ENCODE measurements around the gene SLC25A36. TPM values are rescaled to one million over a fixed set of nuclear protein-coding genes. Genes with fewer than 3 reads are reported as not detected.
A peak's percentile ranks its signal among the peaks of the same experiment; 100 is the strongest.
"Not testable (repeated sequence)": the region's sequence is repeated elsewhere in the genome, so short reads cannot be mapped to it uniquely, and the experiment has no call there.

Gene SLC25A36
- total RNA-seq, 3 donors from 2014 or later (not counting 1 experiment from before 2014, with no cell fraction given): 107 to 127 (median 126) TPM

DNA sequence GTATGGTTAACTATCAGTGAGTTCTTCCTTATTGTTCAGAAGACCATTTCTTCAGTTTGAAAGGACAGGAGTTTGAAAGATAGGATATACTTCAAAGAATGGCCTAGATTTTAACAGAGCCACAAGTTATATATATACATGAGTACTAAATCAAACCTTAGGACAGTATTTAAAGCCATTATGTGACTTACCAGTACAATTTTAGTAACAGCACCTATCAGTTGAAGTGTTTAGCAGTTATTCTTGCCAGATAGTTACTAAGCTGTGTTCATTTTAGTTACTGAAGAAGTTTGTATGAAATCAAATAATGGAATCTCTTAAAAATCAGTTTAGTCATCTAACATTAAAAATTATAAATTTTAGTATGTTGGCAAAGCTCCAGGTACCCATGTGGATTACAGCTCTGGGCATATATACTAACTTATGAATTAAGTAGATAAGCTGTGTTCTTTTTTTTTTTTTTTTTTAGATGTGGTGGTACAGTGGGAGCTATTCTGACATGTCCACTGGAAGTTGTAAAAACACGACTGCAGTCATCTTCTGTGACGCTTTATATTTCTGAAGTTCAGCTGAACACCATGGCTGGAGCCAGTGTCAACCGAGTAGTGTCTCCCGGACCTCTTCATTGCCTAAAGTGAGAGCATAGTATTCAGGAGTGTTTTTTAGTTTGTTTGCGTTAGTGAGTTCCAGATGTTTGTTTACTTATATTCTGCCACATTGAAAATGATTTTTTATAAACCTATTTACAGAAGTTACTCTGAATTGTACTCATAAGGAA, 14.6 kb downstream of the SLC25A36 start:
- Histone ChIP-seq H3K9me3 (ENCODE audit: control insufficient read depth, insufficient read depth, low read length) (no peaks in the 10 kb centered on the region), H3K27ac (ENCODE audit: low read length) (no peak overlapping the region), H3K4me3 (ENCODE audit: low read length) (no peak overlapping the region), H3K36me3 (ENCODE audit: control insufficient read depth, insufficient read depth, low read length) (peaks cover 22% of the 10 kb centered on the region), H3K4me1 (ENCODE audit: control insufficient read depth, insufficient read depth, low read length) (no peaks in the 10 kb centered on the region), H3K27me3 (ENCODE audit: control insufficient read depth, insufficient read depth, low read length) (no peaks in the 10 kb centered on the region)
- TF ChIP-seq, protein P1, sequence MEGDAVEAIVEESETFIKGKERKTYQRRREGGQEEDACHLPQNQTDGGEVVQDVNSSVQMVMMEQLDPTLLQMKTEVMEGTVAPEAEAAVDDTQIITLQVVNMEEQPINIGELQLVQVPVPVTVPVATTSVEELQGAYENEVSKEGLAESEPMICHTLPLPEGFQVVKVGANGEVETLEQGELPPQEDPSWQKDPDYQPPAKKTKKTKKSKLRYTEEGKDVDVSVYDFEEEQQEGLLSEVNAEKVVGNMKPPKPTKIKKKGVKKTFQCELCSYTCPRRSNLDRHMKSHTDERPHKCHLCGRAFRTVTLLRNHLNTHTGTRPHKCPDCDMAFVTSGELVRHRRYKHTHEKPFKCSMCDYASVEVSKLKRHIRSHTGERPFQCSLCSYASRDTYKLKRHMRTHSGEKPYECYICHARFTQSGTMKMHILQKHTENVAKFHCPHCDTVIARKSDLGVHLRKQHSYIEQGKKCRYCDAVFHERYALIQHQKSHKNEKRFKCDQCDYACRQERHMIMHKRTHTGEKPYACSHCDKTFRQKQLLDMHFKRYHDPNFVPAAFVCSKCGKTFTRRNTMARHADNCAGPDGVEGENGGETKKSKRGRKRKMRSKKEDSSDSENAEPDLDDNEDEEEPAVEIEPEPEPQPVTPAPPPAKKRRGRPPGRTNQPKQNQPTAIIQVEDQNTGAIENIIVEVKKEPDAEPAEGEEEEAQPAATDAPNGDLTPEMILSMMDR (IDR thresholded peaks at IDR 0.05): no peak
- DNase-seq (no peak), ATAC-seq (no peak)
- H3K9me3 Mint-ChIP-seq: no peaks in the 10 kb centered on the region
- peaks cover 11% of the 10 kb centered on the region for H3K36me3 Mint-ChIP-seq
- peaks cover 32 to 35% of the 10 kb centered on the region in 2 donors for H3K4me1 Mint-ChIP-seq
- intact Hi-C loops (cut with micrococcal nuclease): no loop called here
- no peak overlapping the region for H3K27ac Mint-ChIP-seq
- H3K27me3 Mint-ChIP-seq (ENCODE audit: low read depth in 2 of 2): no peaks in the 10 kb centered on the region
- 91% methylated on average over 4 of the region's 5 CpGs for WGBS (ENCODE audit: insufficient coverage)
- no peak overlapping the region for H3K4me3 Mint-ChIP-seq

DNA sequence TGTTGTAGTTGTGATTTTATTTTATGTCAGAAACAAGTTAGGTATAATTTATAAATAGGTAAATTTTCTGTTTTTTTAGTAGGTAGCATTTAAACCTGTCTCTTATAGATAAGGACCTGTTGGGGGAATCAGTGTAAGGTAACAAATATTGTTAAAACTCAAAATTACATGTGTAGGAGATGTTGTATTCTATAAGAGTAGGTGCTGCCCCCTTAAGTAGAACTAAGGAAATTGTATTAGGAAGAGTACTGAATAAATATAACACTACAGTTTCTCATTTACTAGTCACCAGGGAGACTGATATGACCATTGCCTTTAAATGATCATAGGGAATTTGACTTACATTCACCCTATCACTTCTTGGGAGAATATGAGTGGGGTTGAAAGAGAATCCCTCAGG, 31.2 kb downstream of the SLC25A36 start:
- ATAC-seq (peak in 1 of 3 donors; percentile 60), DNase-seq (peak in 1 of 2 donors; percentile 24)
- intact Hi-C loops (cut with micrococcal nuclease): loop anchor here (1.0 to 5.0 kb wide), 3 partner anchors 32 to 75 kb away; partner anchors contain the start of gene SLC25A36
- Mint-ChIP-seq H3K4me1 (no peaks in the 10 kb centered on the region), H3K27ac (no peak overlapping the region), H3K4me3 (no peak overlapping the region), H3K27me3 (ENCODE audit: low read depth in 2 of 2) (no peaks in the 10 kb centered on the region), H3K9me3 (no peaks in the 10 kb centered on the region), H3K36me3 (peaks cover 8% of the 10 kb centered on the region)
- Histone ChIP-seq H3K4me1 (ENCODE audit: control insufficient read depth, insufficient read depth, low read length) (no peaks in the 10 kb centered on the region), H3K36me3 (ENCODE audit: control insufficient read depth, insufficient read depth, low read length) (peaks cover 19% of the 10 kb centered on the region), H3K27ac (ENCODE audit: low read length) (no peak overlapping the region), H3K9me3 (ENCODE audit: control insufficient read depth, insufficient read depth, low read length) (no peaks in the 10 kb centered on the region), H3K4me3 (ENCODE audit: low read length) (no peak overlapping the region), H3K27me3 (ENCODE audit: control insufficient read depth, insufficient read depth, low read length) (no peaks in the 10 kb centered on the region)
- TF ChIP-seq, protein P1 (IDR thresholded peaks at IDR 0.05): peak; percentile 36

DNA sequence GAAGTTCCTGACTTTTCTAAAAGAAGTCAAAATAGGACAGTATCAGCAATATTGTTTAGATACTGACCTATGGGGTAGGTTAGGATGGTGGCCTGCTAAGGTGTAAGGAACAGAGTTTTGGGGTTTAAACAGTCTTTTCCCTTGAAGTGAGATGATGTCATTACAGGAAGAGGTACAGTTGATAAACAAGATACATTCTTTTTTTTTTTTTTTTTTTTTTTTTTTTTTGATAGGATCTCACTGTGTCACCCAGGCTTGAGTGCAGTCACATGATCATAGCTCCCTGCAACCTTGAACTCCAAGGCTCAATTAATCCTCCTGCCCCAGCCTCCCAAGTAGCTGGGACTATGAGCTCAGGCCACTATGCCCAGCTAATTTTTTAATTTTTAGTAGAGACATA, 33.3 kb downstream of the SLC25A36 start:
- no peak overlapping the region for H3K4me3 ChIP-seq (ENCODE audit: low read length)
- ATAC-seq (no peak), DNase-seq (peak in 1 of 2 donors; percentile 23)
- intact Hi-C loops (cut with micrococcal nuclease): loop anchor here (5.0 kb wide), 1 partner anchor 53 kb away; no protein-coding TSS in a partner anchor
- H3K27me3 ChIP-seq (ENCODE audit: control insufficient read depth, insufficient read depth, low read length): no peaks in the 10 kb centered on the region
- no peaks in the 10 kb centered on the region for H3K9me3 ChIP-seq (ENCODE audit: control insufficient read depth, insufficient read depth, low read length)
- no peaks in the 10 kb centered on the region for H3K4me1 ChIP-seq (ENCODE audit: control insufficient read depth, insufficient read depth, low read length)
- Mint-ChIP-seq H3K9me3 (no peaks in the 10 kb centered on the region), H3K4me1 (no peaks in the 10 kb centered on the region), H3K27ac (no peak overlapping the region), H3K4me3 (no peak overlapping the region), H3K36me3 (peaks cover 8% of the 10 kb centered on the region), H3K27me3 (ENCODE audit: low read depth in 2 of 2) (no peaks in the 10 kb centered on the region)
- TF ChIP-seq, protein P1 (IDR thresholded peaks at IDR 0.05): no peak
- peaks cover 19% of the 10 kb centered on the region for H3K36me3 ChIP-seq (ENCODE audit: control insufficient read depth, insufficient read depth, low read length)
- no peak overlapping the region for H3K27ac ChIP-seq (ENCODE audit: low read length)

DNA sequence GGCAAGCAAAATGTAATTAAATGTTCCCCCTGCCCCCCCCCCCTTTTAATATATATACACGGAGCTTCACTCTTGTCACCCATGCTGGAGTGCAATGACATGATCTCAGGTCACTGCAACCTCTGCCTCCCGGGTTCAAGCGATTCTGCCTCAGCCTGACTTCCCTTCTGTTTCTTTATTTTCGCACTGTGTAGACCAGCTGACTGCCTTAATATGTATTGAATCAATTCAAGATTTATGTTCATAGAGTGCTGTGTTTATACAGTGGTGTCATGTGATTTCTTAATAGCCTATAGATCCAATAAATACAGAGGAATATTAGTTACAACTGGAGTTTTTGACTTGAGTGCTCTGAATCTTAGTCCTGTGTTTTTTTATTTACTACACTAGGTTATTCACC, 39.0 kb downstream of the SLC25A36 start:
- Mint-ChIP-seq H3K27me3 (ENCODE audit: low read depth in 2 of 2) (peaks cover 0 to 2% of the 10 kb centered on the region in 2 donors), H3K4me1 (no peaks in the 10 kb centered on the region), H3K27ac (no peak overlapping the region), H3K4me3 (no peak overlapping the region), H3K36me3 (peaks cover 8% of the 10 kb centered on the region), H3K9me3 (no peaks in the 10 kb centered on the region)
- Histone ChIP-seq H3K4me1 (ENCODE audit: control insufficient read depth, insufficient read depth, low read length) (no peaks in the 10 kb centered on the region), H3K4me3 (ENCODE audit: low read length) (no peak overlapping the region), H3K27me3 (ENCODE audit: control insufficient read depth, insufficient read depth, low read length) (no peaks in the 10 kb centered on the region), H3K9me3 (ENCODE audit: control insufficient read depth, insufficient read depth, low read length) (no peaks in the 10 kb centered on the region), H3K36me3 (ENCODE audit: control insufficient read depth, insufficient read depth, low read length) (peaks cover 13% of the 10 kb centered on the region), H3K27ac (ENCODE audit: low read length) (no peak overlapping the region)
- DNase-seq (no peak), ATAC-seq (no peak)
- intact Hi-C loops (cut with micrococcal nuclease): no loop called here
- WGBS (ENCODE audit: insufficient coverage): 100% methylated on average over 3 of the region's 4 CpGs
- TF ChIP-seq, protein P1 (IDR thresholded peaks at IDR 0.05): no peak

DNA sequence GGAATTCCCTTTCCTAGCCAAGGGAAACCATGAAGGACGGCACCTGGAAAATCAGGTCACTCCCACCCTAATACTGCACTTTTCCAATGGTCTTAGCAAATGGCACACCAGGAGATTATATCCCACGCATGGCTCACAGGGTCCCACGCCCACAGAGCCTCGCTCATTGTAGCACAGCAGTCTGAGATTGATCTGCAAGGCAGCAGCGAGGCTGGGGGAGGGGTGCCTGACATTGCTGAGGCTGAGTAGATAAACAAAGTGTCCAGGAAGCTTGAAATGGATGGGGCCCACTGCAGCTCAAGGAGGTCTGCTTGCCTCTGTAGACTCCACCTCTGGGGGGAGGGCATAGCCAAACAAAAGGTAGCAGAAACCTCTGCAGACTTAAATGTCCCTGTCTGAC, 46.2 kb downstream of the SLC25A36 start:
- 93% methylated on average over 5 of the region's 5 CpGs for WGBS (ENCODE audit: insufficient coverage)
- H3K36me3 Mint-ChIP-seq; H3K4me1 Mint-ChIP-seq; H3K27ac Mint-ChIP-seq; H3K27me3 ChIP-seq (ENCODE audit: control insufficient read depth, insufficient read depth, low read length); H3K4me1 ChIP-seq (ENCODE audit: control insufficient read depth, insufficient read depth, low read length); H3K27ac ChIP-seq (ENCODE audit: low read length); H3K9me3 Mint-ChIP-seq; H3K4me3 ChIP-seq (ENCODE audit: low read length); intact Hi-C loops (cut with micrococcal nuclease); H3K9me3 ChIP-seq (ENCODE audit: control insufficient read depth, insufficient read depth, low read length); H3K36me3 ChIP-seq (ENCODE audit: control insufficient read depth, insufficient read depth, low read length); ATAC-seq; H3K4me3 Mint-ChIP-seq; DNase-seq: not testable (repeated sequence)
- peaks cover 0 to 15% of the 10 kb centered on the region in 2 donors for H3K27me3 Mint-ChIP-seq (ENCODE audit: low read depth in 2 of 2)
